ENCODE measurements around the gene GATAD2A.

DNA sequence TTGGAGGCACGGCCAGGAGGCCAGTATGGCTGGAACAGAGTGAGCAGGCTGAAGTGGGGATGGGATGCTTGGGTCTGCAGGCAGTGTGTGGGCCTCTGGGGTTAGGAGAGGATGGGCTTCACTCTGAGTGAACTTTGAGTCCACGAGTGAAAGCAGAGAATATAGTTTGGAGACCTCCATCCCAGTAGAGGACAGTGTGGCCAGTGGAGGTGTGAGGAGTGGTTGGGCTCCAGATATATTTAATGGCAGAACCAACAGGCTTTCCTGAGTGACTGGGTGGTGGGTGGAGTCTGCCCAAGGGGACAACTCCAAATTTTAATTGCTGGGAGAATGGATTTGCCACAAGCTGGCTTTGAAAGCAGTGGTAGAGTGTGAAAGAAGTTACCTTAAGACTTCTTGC, 27.3 kb downstream of the GATAD2A start:
- TF ChIP-seq YY1 (IDR thresholded peaks at IDR 0.05; ENCODE audit: insufficient read depth, insufficient read length), result no peak
- no peak for TF ChIP-seq SUZ12 (IDR thresholded peaks at IDR 0.05; ENCODE audit: extremely low read depth, insufficient read depth, insufficient read length)
- TF ChIP-seq ZNF274 (IDR thresholded peaks at IDR 0.05; ENCODE audit: low read depth, low read length), result no peak

Data from NT2/D1 (cell line).